GM12875 (cell line): ENCODE measurements around the gene CCDC107.

Experiments used
- H3K4me3 ChIP-seq: one replicate; pipeline ENCODE4 v1.5.1; 2011; ENCODE audit warnings: low read depth, low read length, control low read depth
- TF ChIP-seq, protein P1 (sequence below): IDR thresholded peaks from 2 replicates; pipeline ENCODE4 v1.5.1; 2011; ENCODE audit warnings: low read depth, mild to moderate bottlenecking, control low read depth, inconsistent platforms, low read length, moderate library complexity, borderline replicate concordance; ENCODE audit not compliant: insufficient read depth

The CCDC107 gene

DNA sequence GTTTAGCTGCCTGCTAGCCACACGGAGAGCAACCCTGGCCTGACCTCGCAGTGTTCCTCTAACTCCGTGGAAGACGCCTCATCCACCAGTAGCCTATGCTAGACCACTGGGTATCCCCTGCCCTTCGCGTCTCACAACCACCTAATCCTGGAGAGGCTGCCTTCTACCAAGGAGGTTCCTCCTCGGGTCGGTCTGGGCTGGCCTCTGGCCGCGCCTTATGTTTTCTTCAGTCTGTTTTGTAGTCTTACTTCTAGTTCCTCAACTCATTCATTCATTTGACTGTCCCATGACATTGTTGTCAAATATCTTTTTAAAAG, 33.2 kb downstream of the CCDC107 start:
- H3K4me3 ChIP-seq, result peak overlapping the region; percentile 66
- TF ChIP-seq, protein P1, sequence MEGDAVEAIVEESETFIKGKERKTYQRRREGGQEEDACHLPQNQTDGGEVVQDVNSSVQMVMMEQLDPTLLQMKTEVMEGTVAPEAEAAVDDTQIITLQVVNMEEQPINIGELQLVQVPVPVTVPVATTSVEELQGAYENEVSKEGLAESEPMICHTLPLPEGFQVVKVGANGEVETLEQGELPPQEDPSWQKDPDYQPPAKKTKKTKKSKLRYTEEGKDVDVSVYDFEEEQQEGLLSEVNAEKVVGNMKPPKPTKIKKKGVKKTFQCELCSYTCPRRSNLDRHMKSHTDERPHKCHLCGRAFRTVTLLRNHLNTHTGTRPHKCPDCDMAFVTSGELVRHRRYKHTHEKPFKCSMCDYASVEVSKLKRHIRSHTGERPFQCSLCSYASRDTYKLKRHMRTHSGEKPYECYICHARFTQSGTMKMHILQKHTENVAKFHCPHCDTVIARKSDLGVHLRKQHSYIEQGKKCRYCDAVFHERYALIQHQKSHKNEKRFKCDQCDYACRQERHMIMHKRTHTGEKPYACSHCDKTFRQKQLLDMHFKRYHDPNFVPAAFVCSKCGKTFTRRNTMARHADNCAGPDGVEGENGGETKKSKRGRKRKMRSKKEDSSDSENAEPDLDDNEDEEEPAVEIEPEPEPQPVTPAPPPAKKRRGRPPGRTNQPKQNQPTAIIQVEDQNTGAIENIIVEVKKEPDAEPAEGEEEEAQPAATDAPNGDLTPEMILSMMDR, result no peak

DNA sequence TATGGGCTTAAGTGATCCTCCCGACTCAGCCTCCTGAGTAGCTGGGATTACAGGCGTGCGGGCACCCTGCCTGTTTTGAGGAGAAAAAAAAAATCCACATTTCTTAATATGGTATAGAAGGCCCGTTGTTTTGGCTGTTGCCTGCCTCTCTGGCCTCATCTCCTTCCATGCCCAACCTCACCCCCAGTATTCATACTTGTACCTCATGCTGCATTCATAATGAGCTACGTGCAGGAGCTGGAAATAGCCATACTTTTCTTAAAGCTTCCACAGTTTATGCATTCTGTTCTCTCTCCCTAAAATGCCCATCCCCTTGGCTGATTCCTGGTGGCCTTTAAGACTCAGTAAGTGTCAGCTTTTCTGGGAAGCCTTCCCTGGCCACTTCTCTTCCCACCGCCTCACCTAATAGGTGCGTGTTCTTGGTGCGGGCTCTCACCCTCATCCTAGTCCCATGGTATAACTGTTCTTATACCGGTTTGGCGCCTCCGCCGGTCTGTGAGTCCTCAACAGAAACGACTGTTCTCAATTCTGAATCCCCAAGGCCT, 33.7 kb downstream of the CCDC107 start:
- H3K4me3 ChIP-seq, result no peak overlapping the region
- TF ChIP-seq, protein P1, result no peak

DNA sequence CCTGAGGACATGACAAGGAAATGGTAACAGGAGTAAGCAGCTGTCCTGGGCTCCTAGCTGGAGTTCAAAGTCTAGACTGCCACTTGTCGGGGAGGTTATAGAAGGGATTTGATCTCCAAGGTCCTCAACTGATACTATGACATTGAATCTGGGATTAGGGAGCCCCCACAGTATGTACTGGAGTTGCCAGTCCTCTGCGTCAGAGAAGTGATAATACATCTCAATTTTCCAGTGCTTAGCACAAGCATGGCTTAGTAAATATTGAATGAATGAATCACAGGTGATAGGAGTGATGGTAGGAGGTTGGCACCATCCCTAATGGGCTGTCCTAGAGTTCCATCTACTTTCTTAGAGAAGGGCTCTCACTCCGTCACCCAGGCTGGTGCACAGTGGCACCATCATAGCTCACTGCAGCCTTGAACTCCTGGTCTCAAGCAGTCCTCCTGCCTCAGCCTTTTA, 37.9 kb downstream of the CCDC107 start:
- H3K4me3 ChIP-seq, result no peak overlapping the region
- TF ChIP-seq, protein P1, result no peak

DNA sequence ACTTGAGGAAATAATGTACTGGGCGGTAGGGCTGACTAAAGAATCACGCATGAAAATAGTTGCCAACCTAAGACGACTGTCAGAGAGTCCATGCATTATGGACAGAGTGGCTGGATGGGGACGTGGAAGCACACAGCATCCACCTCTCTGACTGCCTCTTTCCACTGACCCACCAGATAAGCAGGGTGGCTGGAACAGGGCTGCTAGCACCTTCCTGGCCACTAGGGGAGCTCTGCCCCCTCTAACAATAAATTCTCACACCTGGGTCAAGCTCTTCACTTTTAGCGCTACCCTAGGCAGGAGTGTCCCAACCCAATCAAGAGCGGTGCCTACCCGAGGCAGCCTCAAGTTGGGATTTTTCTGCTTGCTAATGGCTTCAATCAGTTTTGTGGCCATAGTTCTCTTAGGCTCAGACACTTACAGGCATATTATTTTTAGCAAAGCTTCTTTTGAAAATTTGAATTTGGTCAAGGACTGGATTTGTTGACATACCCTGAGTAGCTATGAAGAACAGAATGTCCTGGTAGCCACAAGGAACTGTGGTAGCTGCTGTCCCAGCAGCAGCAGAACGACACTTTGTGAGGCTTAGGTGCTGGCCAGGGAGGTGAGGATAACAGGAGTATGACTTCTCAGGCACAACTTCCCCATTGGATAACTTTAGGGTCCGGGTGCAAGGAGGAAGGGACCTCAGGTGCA, 38.6 kb downstream of the CCDC107 start:
- no peak overlapping the region for H3K4me3 ChIP-seq

GRCh38 chr9:35697486-35697885, 39.4 kb downstream of the CCDC107 start:
- H3K4me3 ChIP-seq, result no peak overlapping the region
- TF ChIP-seq, protein P1, result no peak

More for the DNA sequence above, 38.6 kb downstream of the CCDC107 start:
- TF ChIP-seq, protein P1, result peak; percentile 96

GRCh38 chr9:35698231-35698630, 40.1 kb downstream of the CCDC107 start:
- no peak overlapping the region for H3K4me3 ChIP-seq
- TF ChIP-seq, protein P1, result no peak

DNA sequence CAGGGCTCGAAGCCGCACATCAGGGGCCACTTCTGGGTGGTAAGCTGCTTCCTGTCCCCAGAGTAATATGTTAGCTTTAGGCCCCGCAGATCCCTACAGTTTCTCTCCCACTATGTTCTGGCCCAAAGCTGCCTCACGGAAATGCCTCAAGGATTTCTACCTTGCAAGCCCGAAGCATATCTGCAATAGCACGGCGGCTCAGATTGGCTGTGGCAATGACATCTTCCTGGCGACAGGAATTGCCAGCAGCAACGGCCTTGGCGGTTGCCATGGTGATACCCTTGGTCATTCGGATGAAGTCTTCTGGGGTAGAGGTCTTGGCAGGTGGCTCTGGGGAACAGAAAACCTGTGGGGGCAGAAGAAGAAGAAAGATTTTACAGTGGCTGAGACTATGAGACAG, 41.9 kb downstream of the CCDC107 start:
- no peak overlapping the region for H3K4me3 ChIP-seq
- TF ChIP-seq, protein P1, result no peak
